Measurements from ENCODE around the gene ELFN1. TPM values are rescaled to one million over a fixed set of nuclear protein-coding genes. Genes with fewer than 3 reads are reported as not detected.
A peak's percentile ranks its signal among the peaks of the same experiment; 100 is the strongest.

Gene ELFN1
- total and polyA plus RNA-seq, 10 of the 15 experiments (the other 5 are each of a cell fraction or from before 2014, with no cell fraction given): 0.04 TPM; not detected in 9

DNA sequence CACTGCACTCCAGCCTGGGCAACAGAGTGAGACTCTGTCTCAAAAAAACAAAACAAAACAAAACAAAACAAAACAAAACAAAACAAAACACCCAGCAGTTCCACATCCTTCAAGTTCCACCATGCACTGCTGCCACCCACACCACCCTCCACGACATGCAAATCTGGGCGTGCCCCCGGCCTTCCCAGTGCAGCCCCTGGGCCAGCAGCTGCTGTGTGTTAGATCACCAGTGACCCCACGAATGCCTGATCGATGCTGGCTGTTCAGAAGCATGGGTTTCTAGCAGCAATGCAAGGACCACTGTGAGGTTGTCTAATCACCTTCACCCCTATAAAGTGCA is 36.3 kb downstream of the ELFN1 start (continued):
- no peak for TF ChIP-seq BHLHE40 (IDR thresholded peaks at IDR 0.05; ENCODE audit: borderline replicate concordance in 1 of 2, low read depth in 2 of 2, low read length in 1 of 2)
- TF ChIP-seq NFXL1 (IDR thresholded peaks at IDR 0.05; ENCODE audit: borderline replicate concordance): no peak
- no peak for TF ChIP-seq HDGF (IDR thresholded peaks at IDR 0.05)

DNA sequence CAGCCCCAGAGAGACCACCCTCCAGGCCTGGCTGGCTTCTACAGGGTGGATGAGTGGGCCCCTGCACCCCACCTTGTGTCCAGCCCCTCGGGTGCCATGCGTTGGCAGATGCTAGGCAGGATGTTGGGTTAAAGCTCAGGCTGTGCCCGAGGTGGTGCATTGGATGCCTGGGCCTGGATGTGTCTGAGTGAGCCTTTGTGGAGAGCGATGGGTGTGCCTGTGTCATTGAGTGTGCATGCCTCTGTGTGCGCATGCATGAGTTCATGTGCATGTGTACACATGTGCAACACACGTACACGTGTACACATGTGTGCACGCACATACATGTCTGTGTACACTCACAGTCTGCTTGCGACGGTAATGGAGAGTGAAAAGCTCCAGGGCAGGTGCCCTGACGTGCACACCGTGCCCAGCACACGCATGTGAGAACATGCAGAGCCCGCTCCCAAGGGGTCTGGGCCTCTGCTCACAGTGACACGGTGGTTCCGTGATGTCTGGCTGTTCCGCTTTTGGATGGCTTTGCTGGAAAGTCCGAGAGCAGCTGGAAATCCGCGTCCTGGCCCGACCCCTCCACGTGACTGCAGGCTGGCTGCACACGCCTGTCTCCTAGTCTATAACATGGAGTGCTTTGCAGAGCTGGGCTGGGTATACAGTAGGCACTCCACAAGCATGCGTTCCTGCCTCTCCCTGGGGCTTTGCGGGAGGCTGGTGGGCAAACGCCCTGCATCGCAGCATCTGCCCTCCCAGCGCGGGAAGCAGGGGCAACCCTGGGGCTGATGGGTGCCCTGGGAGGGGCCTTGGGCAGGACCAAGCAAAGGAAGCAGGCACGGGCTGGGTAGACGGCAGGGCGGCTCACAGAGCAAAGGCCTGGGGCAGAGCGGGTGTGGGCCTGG is 36.9 kb downstream of the ELFN1 start:
- in situ Hi-C loops (cut with MboI): no loop called here
- TF ChIP-seq, protein P1, sequence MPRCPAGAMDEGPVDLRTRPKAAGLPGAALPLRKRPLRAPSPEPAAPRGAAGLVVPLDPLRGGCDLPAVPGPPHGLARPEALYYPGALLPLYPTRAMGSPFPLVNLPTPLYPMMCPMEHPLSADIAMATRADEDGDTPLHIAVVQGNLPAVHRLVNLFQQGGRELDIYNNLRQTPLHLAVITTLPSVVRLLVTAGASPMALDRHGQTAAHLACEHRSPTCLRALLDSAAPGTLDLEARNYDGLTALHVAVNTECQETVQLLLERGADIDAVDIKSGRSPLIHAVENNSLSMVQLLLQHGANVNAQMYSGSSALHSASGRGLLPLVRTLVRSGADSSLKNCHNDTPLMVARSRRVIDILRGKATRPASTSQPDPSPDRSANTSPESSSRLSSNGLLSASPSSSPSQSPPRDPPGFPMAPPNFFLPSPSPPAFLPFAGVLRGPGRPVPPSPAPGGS (IDR thresholded peaks at IDR 0.05; ENCODE audit: borderline replicate concordance, insufficient read depth, low read depth, low read length, poor library complexity, severe bottlenecking): peak; percentile 52
- TF ChIP-seq ZZZ3 (IDR thresholded peaks at IDR 0.05; ENCODE audit: control insufficient read depth, insufficient read length, low read depth) (no peak), SMAD5 (IDR thresholded peaks at IDR 0.05; ENCODE audit: low read depth) (no peak), CHD4 (IDR thresholded peaks at IDR 0.05) (no peak), SIN3A (IDR thresholded peaks at IDR 0.05; ENCODE audit: low read depth, low read length) (no peak)
- intact Hi-C loops (cut with micrococcal nuclease; ENCODE audit: unreplicated experiment): no loop called here
- no TSS peak for BruUV-seq (replicated peaks)
- H3K9me3 ChIP-seq (replicated peaks; ENCODE audit: control insufficient read depth, insufficient read depth, low read length): peaks cover 3% of the 10 kb centered on the region; the same call in 2 of the 3 replicates
- H2AFZ ChIP-seq (ENCODE audit: control insufficient read depth, low read depth, low read length): no peak overlapping the region
- no peaks in the 10 kb centered on the region for H4K20me1 ChIP-seq (ENCODE audit: control insufficient read depth, insufficient read depth)
- H3K27ac ChIP-seq (ENCODE audit: control insufficient read depth, insufficient read depth): no peak overlapping the region
- H3K4me3 ChIP-seq: no peak overlapping the region
- H3K4me2 ChIP-seq (ENCODE audit: control insufficient read depth, insufficient read depth): no peak overlapping the region
- DNase-seq (ENCODE audit: low read depth, low spot score) (no peak), FAIRE-seq (no peak), ATAC-seq (no peak)
- no peak overlapping the region for H3K9ac ChIP-seq (ENCODE audit: control insufficient read depth, insufficient read depth, low read length)
- ChIA-PET SMC1A (ENCODE audit: uncharacterized antibody, unreplicated experiment) (no interaction called here), CTCF (no interaction called here), POLR2A (no interaction called here), RAD21 (ENCODE audit: unreplicated experiment) (no interaction called here)
- 61% methylated on average over 33 of the region's 33 CpGs for WGBS (ENCODE audit: insufficient coverage, insufficient replicate concordance, low lambda C conversion rate, missing lambda C conversion rate)
- H3K79me2 ChIP-seq (ENCODE audit: control insufficient read depth, insufficient read depth, low read length): no peaks in the 10 kb centered on the region
- H3K4me1 ChIP-seq (ENCODE audit: control insufficient read depth, insufficient read depth, low read length): no peaks in the 10 kb centered on the region
- no peaks in the 10 kb centered on the region for H3K36me3 ChIP-seq (ENCODE audit: control insufficient read depth in 2 of 2, insufficient read depth in 2 of 2, low read length in 1 of 2)
- no peaks in the 10 kb centered on the region for H3K27me3 ChIP-seq (replicated peaks in 1 of 2; ENCODE audit: control insufficient read depth in 2 of 2, insufficient read depth in 2 of 2, low read length in 1 of 2)

All from GM12878 (cell line).